Kidney epithelial cell (primary cell): ENCODE measurements around the gene PKD1L1. TPM values are rescaled to one million over a fixed set of nuclear protein-coding genes. Genes with fewer than 3 reads are reported as not detected.

Source experiments
- DNase-seq: peaks from one replicate; pipeline ENCODE4 v3.0.0-alpha.2; 2010; ENCODE audit warnings: low read depth
- H3K27me3 ChIP-seq: 2 replicates; pipeline ENCODE4 v1.6.0; 2011; ENCODE audit warnings: low read length; ENCODE audit not compliant: control insufficient read depth, insufficient read depth
- H3K36me3 ChIP-seq: 2 replicates; pipeline ENCODE4 v1.5.1; 2011; ENCODE audit warnings: low read length; ENCODE audit not compliant: control insufficient read depth, insufficient read depth
- H3K4me3 ChIP-seq: 2 replicates; pipeline ENCODE4 v1.5.1; 2011; ENCODE audit warnings: low read depth, mild to moderate bottlenecking, control low read depth, low read length
- CTCF ChIP-seq: IDR thresholded peaks from 2 replicates; pipeline ENCODE4 v1.5.1; 2011; ENCODE audit warnings: mild to moderate bottlenecking, moderate library complexity, low read length, control low read depth, inconsistent platforms; ENCODE audit not compliant: insufficient read depth, poor library complexity, severe bottlenecking
- total RNA-seq: library from RNA; depleted of rRNA; stranded (reverse); fragments of >200 nt; gene quantifications from 2 replicates; pipeline ENCODE4 v1.2.3, GENCODE V29; 2015

The PKD1L1 gene
- total RNA-seq, 1 donor from 2014 or later: 0.08 TPM

GRCh38 chr7:47813620-47814260 lies 134.5 kb downstream of the PKD1L1 start:
- no peaks in the 10 kb centered on the region for H3K27me3 ChIP-seq

GRCh38 chr7:47812429-47813136 lies 135.7 kb downstream of the PKD1L1 start:
- DNase-seq: no peak
- H3K27me3 ChIP-seq: no peaks in the 10 kb centered on the region
- H3K36me3 ChIP-seq: no peaks in the 10 kb centered on the region
- TF ChIP-seq CTCF: no peak
- H3K4me3 ChIP-seq: no peak overlapping the region

More at GRCh38 chr7:47813620-47814260, 134.5 kb downstream of the PKD1L1 start:
- DNase-seq: no peak
- Histone ChIP-seq H3K36me3 (no peaks in the 10 kb centered on the region), H3K4me3 (no peak overlapping the region)
- TF ChIP-seq CTCF: no peak

GRCh38 chr7:47811632-47812380 lies 136.5 kb downstream of the PKD1L1 start:
- DNase-seq: no peak
- no peaks in the 10 kb centered on the region for H3K27me3 ChIP-seq
- no peak for TF ChIP-seq CTCF
- H3K4me3 ChIP-seq: no peak overlapping the region
- no peaks in the 10 kb centered on the region for H3K36me3 ChIP-seq

GRCh38 chr7:47809387-47809786 lies 138.9 kb downstream of the PKD1L1 start:
- no peak for TF ChIP-seq CTCF
- Histone ChIP-seq H3K36me3 (no peaks in the 10 kb centered on the region), H3K27me3 (no peaks in the 10 kb centered on the region), H3K4me3 (no peak overlapping the region)
- no peak for DNase-seq

GRCh38 chr7:47808321-47808720 lies 139.9 kb downstream of the PKD1L1 start:
- no peak for TF ChIP-seq CTCF
- no peak overlapping the region for H3K4me3 ChIP-seq
- no peaks in the 10 kb centered on the region for H3K27me3 ChIP-seq
- no peak for DNase-seq
- no peaks in the 10 kb centered on the region for H3K36me3 ChIP-seq
